HepG2 (cell line): ENCODE data around the gene CDC34. TPM values are rescaled to one million over a fixed set of nuclear protein-coding genes. Genes with fewer than 3 reads are reported as not detected.
A peak's percentile ranks its signal among the peaks of the same experiment; 100 is the strongest.

ENCODE experiments used
- AGO2 ChIP-seq: fragments of 200-400 bp; formaldehyde crosslinking; optimal IDR thresholded peaks from 2 replicates; pipeline ENCODE3; 2017; ENCODE audit warnings: mild to moderate bottlenecking, low read depth, low read length, moderate library complexity
- ASH2L ChIP-seq: fragments of 300-600, 200-600 bp; sonication (generic); IDR thresholded peaks from 2 replicates; pipeline ENCODE4 v1.7.0; 2017; ENCODE audit warnings: low read depth, mild to moderate bottlenecking, moderate library complexity, mixed read lengths, low read length; ENCODE audit not compliant: insufficient read length
- FOXP1 ChIP-seq, 2 experiments: fragments of 450-650 bp in 1 of 2; IDR thresholded peaks; 2 replicates each; pipeline ENCODE4 v1.6.1; 2017 to 2018; ENCODE audit warnings: antibody characterized with exemption in 1 of 2
- FUBP1 ChIP-seq: sonication (generic); formaldehyde crosslinking; IDR thresholded peaks from 2 replicates; pipeline ENCODE4 v1.5.1; 2020; ENCODE audit warnings: missing genetic modification reagents, mild to moderate bottlenecking, borderline replicate concordance
- GPN1 ChIP-seq: sonication (generic); formaldehyde crosslinking; IDR thresholded peaks from 2 replicates; pipeline ENCODE4 v1.5.1; 2020; ENCODE audit warnings: missing genetic modification reagents, borderline replicate concordance
- HDAC2 ChIP-seq: sonication (generic); formaldehyde crosslinking; IDR thresholded peaks from 2 replicates; pipeline ENCODE4 v1.4.0; 2020; ENCODE audit warnings: missing genetic modification reagents
- HNRNPLL ChIP-seq: fragments of 200-400 bp; formaldehyde crosslinking; IDR thresholded peaks from 2 replicates; pipeline ENCODE4 v1.6.1; 2017; ENCODE audit warnings: mild to moderate bottlenecking, low read depth, low read length; ENCODE audit not compliant: poor library complexity, severe bottlenecking
- IKZF1 ChIP-seq: fragments of 450-650 bp; IDR thresholded peaks from 2 replicates; pipeline ENCODE4 v1.7.1; 2016
- LBX2 ChIP-seq: sonication (generic); formaldehyde crosslinking; IDR thresholded peaks from 2 replicates; pipeline ENCODE4 v1.5.0; 2020; ENCODE audit warnings: missing genetic modification reagents, mild to moderate bottlenecking, borderline replicate concordance
- NAIF1 ChIP-seq: sonication (generic); formaldehyde crosslinking; IDR thresholded peaks from 2 replicates; pipeline ENCODE4 v1.5.0; 2020; ENCODE audit warnings: mild to moderate bottlenecking, missing genetic modification reagents, borderline replicate concordance
- NFKBIZ ChIP-seq: IDR thresholded peaks from 2 replicates; pipeline ENCODE4 v1.6.1; 2018; ENCODE audit warnings: missing genetic modification reagents, missing compliant biosample characterization
- SAP130 ChIP-seq: IDR thresholded peaks from 2 replicates; pipeline ENCODE4 v1.6.1; 2016; ENCODE audit warnings: low read depth
- SETDB1 ChIP-seq: sonication (generic); formaldehyde crosslinking; IDR thresholded peaks from 2 replicates; pipeline ENCODE4 v1.5.1; 2020; ENCODE audit warnings: missing genetic modification reagents, mild to moderate bottlenecking, borderline replicate concordance
- TFDP2 ChIP-seq: sonication (generic); formaldehyde crosslinking; IDR thresholded peaks from 2 replicates; pipeline ENCODE4 v1.4.0; 2020; ENCODE audit warnings: missing genetic modification reagents
- ZBTB49 ChIP-seq: sonication (generic); formaldehyde crosslinking; IDR thresholded peaks from 2 replicates; pipeline ENCODE4 v1.4.0; 2020; ENCODE audit warnings: missing genetic modification reagents, borderline replicate concordance
- ZFX ChIP-seq: sonication (generic); formaldehyde crosslinking; IDR thresholded peaks from 2 replicates; pipeline ENCODE4 v1.4.0; 2020; ENCODE audit warnings: mild to moderate bottlenecking, low read depth, missing genetic modification reagents, moderate library complexity
- ZMAT3 ChIP-seq: sonication (generic); formaldehyde crosslinking; conservative IDR thresholded peaks from 2 replicates; pipeline ENCODE4 v1.7.0; 2021; ENCODE audit warnings: missing genetic modification reagents
- ZNF264 ChIP-seq: sonication (generic); formaldehyde crosslinking; IDR thresholded peaks from 2 replicates; pipeline ENCODE4 v1.4.0; 2020; ENCODE audit warnings: missing genetic modification reagents
- ZNF703 ChIP-seq: sonication (generic); formaldehyde crosslinking; IDR thresholded peaks from 2 replicates; pipeline ENCODE4 v1.5.1; 2020; ENCODE audit warnings: missing genetic modification reagents, mild to moderate bottlenecking, moderate library complexity, borderline replicate concordance
- ZNF766 ChIP-seq: sonication (generic); formaldehyde crosslinking; IDR thresholded peaks from 2 replicates; pipeline ENCODE4 v1.5.0; 2020; ENCODE audit warnings: missing genetic modification reagents, borderline replicate concordance
- ZNF800 ChIP-seq: sonication (generic); formaldehyde crosslinking; IDR thresholded peaks from 2 replicates; pipeline ENCODE4 v1.4.0; 2020; ENCODE audit warnings: missing genetic modification reagents
- polyA plus RNA-seq, 8 experiments: library from polyadenylated mRNA; depleted of rRNA in 3 of 8; stranded (reverse) in 7 of 8; unstranded in 1 of 8; fragments of >200 nt; fragmentation: Illumina TruSeq in 4 of 8; extraction: Trizol in 4 of 8; gene quantifications; 2 replicates each; pipeline versions ENCODE4 v1.2.1 to v1.2.3, GENCODE V29; 2011 to 2016; ENCODE audit warnings: low read depth in 4 of 8, missing spikeins in 1 of 8, mixed read lengths in 1 of 8; ENCODE audit not compliant: insufficient read depth in 1 of 8
- total RNA-seq, 5 experiments: library from RNA; depleted of rRNA; stranded (reverse); fragments of >200 nt; fragmentation: Illumina TruSeq; extraction: Trizol; gene quantifications; 2 replicates each; pipeline ENCODE4 v1.2.3, GENCODE V29; 2016; ENCODE audit warnings: low read depth in 1 of 5

CDC34 gene
- total and polyA plus RNA-seq, 2 of the 13 experiments (the other 11 are each of a cell fraction or from before 2014, with no cell fraction given) = 138 to 150 TPM

GRCh38 chr19:570937-571565 is 39.5 kb downstream of the CDC34 start (continued):
- peak; percentile 36 for TF ChIP-seq ASH2L
- TF ChIP-seq ZMAT3 (CRISPR knock-in tag) = 0 out of 2 replicates have a peak, but pooled peaks have one; percentile 62
- TF ChIP-seq NAIF1 (CRISPR knock-in tag) = peak; percentile 46; the same call in 1 of the 2 replicates
- TF ChIP-seq ZNF264 (CRISPR knock-in tag) = 0 out of 2 replicates have a peak, but pooled peaks have one; percentile 40
- no peak for TF ChIP-seq AGO2
- 0 out of 2 replicates have a peak, but pooled peaks have one; percentile 56 for TF ChIP-seq ZNF800 (CRISPR knock-in tag)
- TF ChIP-seq IKZF1 = no peak
- no peak for TF ChIP-seq FOXP1 (IDR thresholded peaks at IDR 0.05)
- TF ChIP-seq FOXP1 (CRISPR knock-in tag; IDR thresholded peaks at IDR 0.05) = peak; percentile 49; the same call in 1 of the 2 replicates
- TF ChIP-seq FUBP1 (CRISPR knock-in tag) = no peak
- peak; percentile 52 for TF ChIP-seq ZFX
- no peak for TF ChIP-seq SETDB1 (CRISPR knock-in tag)
- 0 out of 2 replicates have a peak, but pooled peaks have one; percentile 34 for TF ChIP-seq ZNF766
- peak; percentile 92 for TF ChIP-seq TFDP2
- peak; percentile 72 for TF ChIP-seq HDAC2 (CRISPR knock-in tag)
- TF ChIP-seq GPN1 (CRISPR knock-in tag) = no peak
- TF ChIP-seq LBX2 = peak; percentile 74; the same call in 1 of the 2 replicates
- no peak for TF ChIP-seq ZNF703 (CRISPR knock-in tag)
- TF ChIP-seq ZBTB49 (CRISPR knock-in tag) = no peak
- no peak for TF ChIP-seq NFKBIZ (CRISPR knock-in tag)
- peak; percentile 22 for TF ChIP-seq HNRNPLL
- peak; percentile 80 for TF ChIP-seq SAP130
